ENCODE data around the gene RNU6-9.

The RNU6-9 gene

GRCh38 chr19:934197-934840, 41.0 kb downstream of the RNU6-9 start:
- H3K79me2 ChIP-seq (ENCODE audit: insufficient read depth, low read length), result no peaks in the 10 kb centered on the region

GRCh38 chr19:934865-935479, 41.7 kb downstream of the RNU6-9 start:
- no peak overlapping the region for H2AFZ ChIP-seq (ENCODE audit: low read depth, low read length, severe bottlenecking)
- TF ChIP-seq, protein P1, sequence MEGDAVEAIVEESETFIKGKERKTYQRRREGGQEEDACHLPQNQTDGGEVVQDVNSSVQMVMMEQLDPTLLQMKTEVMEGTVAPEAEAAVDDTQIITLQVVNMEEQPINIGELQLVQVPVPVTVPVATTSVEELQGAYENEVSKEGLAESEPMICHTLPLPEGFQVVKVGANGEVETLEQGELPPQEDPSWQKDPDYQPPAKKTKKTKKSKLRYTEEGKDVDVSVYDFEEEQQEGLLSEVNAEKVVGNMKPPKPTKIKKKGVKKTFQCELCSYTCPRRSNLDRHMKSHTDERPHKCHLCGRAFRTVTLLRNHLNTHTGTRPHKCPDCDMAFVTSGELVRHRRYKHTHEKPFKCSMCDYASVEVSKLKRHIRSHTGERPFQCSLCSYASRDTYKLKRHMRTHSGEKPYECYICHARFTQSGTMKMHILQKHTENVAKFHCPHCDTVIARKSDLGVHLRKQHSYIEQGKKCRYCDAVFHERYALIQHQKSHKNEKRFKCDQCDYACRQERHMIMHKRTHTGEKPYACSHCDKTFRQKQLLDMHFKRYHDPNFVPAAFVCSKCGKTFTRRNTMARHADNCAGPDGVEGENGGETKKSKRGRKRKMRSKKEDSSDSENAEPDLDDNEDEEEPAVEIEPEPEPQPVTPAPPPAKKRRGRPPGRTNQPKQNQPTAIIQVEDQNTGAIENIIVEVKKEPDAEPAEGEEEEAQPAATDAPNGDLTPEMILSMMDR (IDR thresholded peaks at IDR 0.05; ENCODE audit: insufficient read depth, low read length, poor library complexity, severe bottlenecking), result no peak
- TF ChIP-seq EZH2phosphoT487 (conservative IDR thresholded peaks at IDR 0.05; ENCODE audit: low read length), result no peak
- H3F3A ChIP-seq (ENCODE audit: insufficient read depth), result no peaks in the 10 kb centered on the region
- H3K79me2 ChIP-seq (ENCODE audit: insufficient read depth, low read length), result no peaks in the 10 kb centered on the region
- H3K4me2 ChIP-seq (ENCODE audit: low read depth, low read length, poor library complexity, severe bottlenecking), result no peak overlapping the region
- H3K27ac ChIP-seq (ENCODE audit: low read depth, low read length), result no peak overlapping the region
- H3K9me3 ChIP-seq (ENCODE audit: insufficient read depth, low read length), result no peaks in the 10 kb centered on the region
- no peaks in the 10 kb centered on the region for H3K27me3 ChIP-seq (ENCODE audit: low read length)
- no peaks in the 10 kb centered on the region for H3K36me3 ChIP-seq (ENCODE audit: low read length)
- no peak overlapping the region for H3K4me3 ChIP-seq (ENCODE audit: insufficient read depth, low read length, poor library complexity, severe bottlenecking)
- no peaks in the 10 kb centered on the region for H4K20me1 ChIP-seq (ENCODE audit: low read depth, low read length)
- no peaks in the 10 kb centered on the region for H3K9me2 ChIP-seq (replicated peaks; ENCODE audit: insufficient read depth, low read length)
- no peak overlapping the region for H3K9ac ChIP-seq (ENCODE audit: low read length)

More at GRCh38 chr19:934197-934840, 41.0 kb downstream of the RNU6-9 start:
- no peaks in the 10 kb centered on the region for H3K9me2 ChIP-seq (replicated peaks; ENCODE audit: insufficient read depth, low read length)
- H4K20me1 ChIP-seq (ENCODE audit: low read depth, low read length), result no peaks in the 10 kb centered on the region
- H3K9ac ChIP-seq (ENCODE audit: low read length), result no peak overlapping the region
- no peaks in the 10 kb centered on the region for H3F3A ChIP-seq (ENCODE audit: insufficient read depth)
- no peak overlapping the region for H3K4me2 ChIP-seq (ENCODE audit: low read depth, low read length, poor library complexity, severe bottlenecking)
- no peak overlapping the region for H3K27ac ChIP-seq (ENCODE audit: low read depth, low read length)
- TF ChIP-seq, protein P1 (IDR thresholded peaks at IDR 0.05; ENCODE audit: insufficient read depth, low read length, poor library complexity, severe bottlenecking), result no peak
- no peak for TF ChIP-seq EZH2phosphoT487 (conservative IDR thresholded peaks at IDR 0.05; ENCODE audit: low read length)
- H3K27me3 ChIP-seq (ENCODE audit: low read length), result no peaks in the 10 kb centered on the region
- H3K36me3 ChIP-seq (ENCODE audit: low read length), result no peaks in the 10 kb centered on the region
- no peak overlapping the region for H2AFZ ChIP-seq (ENCODE audit: low read depth, low read length, severe bottlenecking)
- H3K9me3 ChIP-seq (ENCODE audit: insufficient read depth, low read length), result no peaks in the 10 kb centered on the region
- no peak overlapping the region for H3K4me3 ChIP-seq (ENCODE audit: insufficient read depth, low read length, poor library complexity, severe bottlenecking)

DNA sequence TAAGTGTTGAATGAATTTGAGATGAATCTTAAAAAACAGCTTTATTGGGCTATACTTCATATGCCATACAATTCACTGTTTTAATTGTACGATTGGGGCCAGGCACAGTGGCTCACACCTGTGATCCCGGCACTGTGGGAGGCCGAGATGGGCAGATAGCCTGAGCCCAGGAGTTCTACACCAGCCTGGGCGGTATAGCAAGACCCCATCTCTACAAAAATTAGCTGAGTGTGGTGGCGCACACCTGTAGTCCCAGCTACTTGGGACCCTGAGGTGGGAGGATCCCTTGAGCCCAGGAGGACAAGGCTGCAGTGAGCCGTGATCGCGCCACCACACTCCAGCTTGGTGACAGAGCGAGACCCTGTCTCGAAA, 42.9 kb downstream of the RNU6-9 start:
- Histone ChIP-seq H3K4me3 (ENCODE audit: insufficient read depth, low read length, poor library complexity, severe bottlenecking) (no peak overlapping the region), H3K9me2 (replicated peaks; ENCODE audit: insufficient read depth, low read length) (no peaks in the 10 kb centered on the region), H3K4me2 (ENCODE audit: low read depth, low read length, poor library complexity, severe bottlenecking) (no peak overlapping the region), H3K27me3 (ENCODE audit: low read length) (no peaks in the 10 kb centered on the region), H3K36me3 (ENCODE audit: low read length) (no peaks in the 10 kb centered on the region), H4K20me1 (ENCODE audit: low read depth, low read length) (no peaks in the 10 kb centered on the region), H2AFZ (ENCODE audit: low read depth, low read length, severe bottlenecking) (no peak overlapping the region), H3K79me2 (ENCODE audit: insufficient read depth, low read length) (no peaks in the 10 kb centered on the region), H3K27ac (ENCODE audit: low read depth, low read length) (no peak overlapping the region), H3F3A (ENCODE audit: insufficient read depth) (no peaks in the 10 kb centered on the region), H3K9ac (ENCODE audit: low read length) (no peak overlapping the region), H3K9me3 (ENCODE audit: insufficient read depth, low read length) (no peaks in the 10 kb centered on the region)
- no peak for TF ChIP-seq EZH2phosphoT487 (conservative IDR thresholded peaks at IDR 0.05; ENCODE audit: low read length)
- TF ChIP-seq, protein P1 (IDR thresholded peaks at IDR 0.05; ENCODE audit: insufficient read depth, low read length, poor library complexity, severe bottlenecking), result no peak
